GM18867 (cell line): ENCODE results near the gene SFSWAP.
"Not testable (repeated sequence)": the region's sequence is repeated elsewhere in the genome, so short reads cannot be mapped to it uniquely, and the experiment has no call there.

ENCODE experiments used
- ATAC-seq: cut with Tn5 transposase; IDR thresholded peaks from one replicate; pipeline ENCODE4 v1.9.1; 2021; ENCODE audit warnings: mild to moderate bottlenecking, moderate library complexity; ENCODE audit not compliant: unreplicated experiment

SFSWAP gene

GRCh38 chr12:131735153-131735456 is 24.2 kb downstream of the SFSWAP start:
- no peak for ATAC-seq

DNA sequence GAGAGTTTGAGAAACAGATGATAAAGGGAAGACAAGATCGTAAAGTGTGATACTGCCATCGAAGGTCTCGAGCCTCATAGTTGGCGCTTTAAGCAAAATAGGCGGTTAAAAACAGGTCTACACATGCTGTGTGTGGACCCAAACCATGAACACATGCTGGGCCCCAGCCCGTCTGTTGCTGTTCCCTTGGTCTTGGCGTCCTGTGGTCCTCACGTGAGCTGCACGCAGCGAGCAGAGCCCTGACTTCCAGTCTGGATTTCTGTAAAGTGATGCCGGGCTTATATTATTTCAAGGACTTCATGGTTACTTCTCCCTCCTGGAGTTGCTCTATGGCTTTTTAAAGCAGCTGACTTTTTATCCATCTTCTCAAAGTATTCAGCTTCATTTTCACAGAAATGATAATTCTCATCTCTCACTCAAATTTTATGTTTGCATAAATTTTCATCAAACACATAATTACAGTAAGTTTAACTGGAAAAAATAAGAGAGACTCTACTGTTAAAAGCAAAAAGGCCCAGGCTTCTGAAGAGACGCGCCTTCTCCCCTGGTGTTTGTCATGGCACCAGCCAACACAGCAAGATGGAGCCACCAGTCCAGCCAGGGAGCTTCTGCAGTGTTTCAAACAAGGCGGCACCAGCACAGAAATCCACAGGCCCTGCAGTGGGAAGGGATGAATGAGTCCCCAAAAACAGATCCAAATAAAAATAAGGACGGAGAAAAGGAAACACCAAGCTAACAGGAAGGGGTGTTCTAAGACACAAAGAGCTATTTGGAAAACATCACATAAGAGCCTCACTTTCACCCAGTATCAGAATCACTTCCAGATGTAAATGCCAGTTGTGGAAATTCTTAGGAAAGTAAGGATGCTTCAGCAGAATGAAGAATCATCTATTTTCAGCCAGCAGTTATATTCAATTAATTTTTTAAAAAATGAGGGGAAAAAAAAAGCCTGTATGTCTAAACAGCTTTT is 24.9 kb downstream of the SFSWAP start:
- ATAC-seq, result no peak

DNA sequence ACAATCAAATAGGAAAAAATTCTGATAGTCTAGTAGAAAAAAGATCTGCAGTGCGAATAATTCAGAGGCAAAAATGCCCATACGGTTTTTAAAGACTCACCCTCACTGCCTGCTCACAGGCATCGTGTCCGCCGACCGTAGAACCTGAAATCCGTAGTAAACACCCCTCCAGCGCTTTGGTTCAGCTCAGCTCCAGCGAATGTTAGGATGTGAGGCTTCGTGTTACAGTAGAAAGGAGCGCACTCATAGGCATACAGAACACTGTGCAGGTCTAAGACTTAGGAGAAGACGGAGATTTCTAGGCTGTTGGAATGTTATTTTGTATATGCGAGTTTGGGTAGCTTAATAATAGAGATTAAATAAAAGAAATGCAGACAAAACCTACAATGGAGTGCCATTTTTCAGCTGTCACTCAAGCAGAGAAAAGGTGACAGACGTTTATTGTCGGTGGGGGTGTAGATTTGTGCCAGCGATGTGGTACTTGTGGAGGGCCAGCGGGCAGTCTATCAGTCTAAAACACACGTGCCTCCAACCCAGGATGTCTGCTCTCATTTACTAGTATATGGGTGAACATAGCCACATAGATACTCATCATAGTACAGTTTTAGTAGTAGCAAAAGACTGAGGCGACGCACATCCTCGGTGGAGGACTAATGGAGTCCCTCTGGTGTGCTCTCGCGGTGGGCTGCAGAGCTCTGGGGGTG is 25.7 kb downstream of the SFSWAP start:
- no peak for ATAC-seq

GRCh38 chr12:131737150-131737827 is 26.4 kb downstream of the SFSWAP start:
- ATAC-seq, result no peak

GRCh38 chr12:131738196-131738595 is 27.3 kb downstream of the SFSWAP start:
- no peak for ATAC-seq

GRCh38 chr12:131740626-131741025 is 29.7 kb downstream of the SFSWAP start:
- ATAC-seq, result no peak

DNA sequence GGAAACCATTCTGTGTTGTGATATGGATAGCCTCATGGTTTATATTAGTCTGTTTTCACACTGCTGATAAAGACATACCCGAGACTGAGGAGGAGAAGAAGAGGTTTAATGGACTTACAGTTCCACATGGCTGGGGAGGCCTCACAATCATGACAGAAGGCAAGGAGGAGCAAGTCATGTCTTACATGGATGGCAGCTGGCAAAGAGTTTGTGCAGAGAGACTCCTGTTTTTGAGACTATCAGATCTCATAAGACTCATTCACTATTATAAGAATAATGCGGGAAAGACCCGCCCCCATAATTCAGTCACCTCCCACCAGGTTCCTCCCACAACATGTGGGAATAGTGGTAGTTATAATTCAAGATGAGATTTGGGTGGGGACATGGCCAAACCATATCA is 31.9 kb downstream of the SFSWAP start:
- ATAC-seq, result not testable (repeated sequence)

- ATAC-seq, result not testable (repeated sequence)
These were observed 32.5 kb downstream of the SFSWAP start for GRCh38 chr12:131743410-131743809.

- not testable (repeated sequence) for ATAC-seq
These were observed 33.0 kb downstream of the SFSWAP start for GRCh38 chr12:131743880-131744279.

DNA sequence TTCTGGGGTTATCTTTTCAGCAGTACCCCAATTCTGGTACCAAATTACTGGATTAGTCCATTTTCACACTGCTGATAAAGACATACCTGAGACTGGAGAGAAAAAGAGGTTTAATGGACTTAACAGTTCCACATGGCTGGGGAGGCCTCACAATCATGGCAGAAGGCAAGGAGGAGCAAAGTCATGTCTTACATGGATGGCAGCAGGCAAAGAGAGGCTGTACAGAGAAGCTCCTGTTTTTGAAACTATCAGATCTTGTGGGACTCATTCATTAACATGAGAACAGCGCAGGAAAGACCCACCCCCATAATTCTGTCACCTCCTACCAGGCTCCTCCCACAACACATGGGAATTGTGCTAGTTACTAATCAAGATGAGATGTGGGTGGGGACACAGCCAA is 33.8 kb downstream of the SFSWAP start:
- ATAC-seq, result not testable (repeated sequence)

- ATAC-seq, result no peak
These were observed 34.8 kb downstream of the SFSWAP start for GRCh38 chr12:131745706-131746105.

- no peak for ATAC-seq
These were observed 36.6 kb downstream of the SFSWAP start for GRCh38 chr12:131747276-131748177.

DNA sequence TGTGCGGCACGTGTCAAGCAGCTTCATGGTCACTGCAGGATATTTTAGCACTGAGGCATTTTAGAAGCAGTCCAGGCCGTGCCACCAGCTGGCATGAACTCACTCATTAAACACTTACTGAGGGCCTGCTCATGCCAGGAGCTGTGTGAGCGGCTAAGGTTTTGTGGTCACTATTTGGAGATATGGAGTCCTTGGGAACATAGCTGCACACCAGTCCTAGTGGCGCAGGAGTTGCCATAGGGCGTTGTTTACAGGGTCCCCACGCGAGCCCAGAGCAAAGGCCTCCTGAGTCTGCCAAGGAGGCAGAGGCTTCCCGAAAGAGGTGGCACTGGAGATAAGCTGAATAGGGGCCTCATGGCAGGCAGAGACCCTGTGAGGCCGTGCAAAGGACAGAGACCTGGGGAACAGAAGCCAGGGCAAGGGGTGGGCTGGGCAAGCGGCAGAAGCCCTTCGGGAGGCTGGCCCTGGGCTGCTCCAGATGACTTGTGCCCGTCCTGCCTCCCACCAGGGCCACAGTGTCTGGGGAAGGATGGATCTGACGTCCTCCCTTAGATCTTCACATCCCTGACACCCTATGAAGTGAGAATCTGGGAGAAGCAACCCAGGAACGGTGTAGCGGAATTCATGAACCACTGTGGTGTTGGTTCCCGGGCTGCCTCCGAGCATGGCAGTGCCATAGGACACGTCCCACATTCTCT is 38.9 kb downstream of the SFSWAP start:
- ATAC-seq, result no peak

DNA sequence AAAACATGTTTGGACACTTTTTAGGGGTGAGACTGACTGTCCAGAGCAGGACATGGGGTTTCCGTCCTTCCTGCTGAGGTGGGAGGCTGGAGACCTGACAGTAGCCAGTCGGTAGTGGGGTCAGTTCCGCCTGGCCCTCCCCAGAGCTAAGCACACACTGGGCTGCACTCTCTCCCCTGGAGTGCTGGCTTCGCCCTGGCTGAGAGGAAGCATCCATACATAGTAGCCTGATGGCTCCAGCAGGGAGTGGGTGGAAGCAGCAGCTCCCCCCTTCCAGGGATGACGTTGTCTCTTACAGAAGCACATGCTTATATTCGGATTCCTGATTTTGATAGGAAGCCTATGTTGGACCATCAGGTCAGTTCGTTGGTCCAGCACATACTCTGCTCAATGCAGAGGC is 40.4 kb downstream of the SFSWAP start:
- no peak for ATAC-seq

DNA sequence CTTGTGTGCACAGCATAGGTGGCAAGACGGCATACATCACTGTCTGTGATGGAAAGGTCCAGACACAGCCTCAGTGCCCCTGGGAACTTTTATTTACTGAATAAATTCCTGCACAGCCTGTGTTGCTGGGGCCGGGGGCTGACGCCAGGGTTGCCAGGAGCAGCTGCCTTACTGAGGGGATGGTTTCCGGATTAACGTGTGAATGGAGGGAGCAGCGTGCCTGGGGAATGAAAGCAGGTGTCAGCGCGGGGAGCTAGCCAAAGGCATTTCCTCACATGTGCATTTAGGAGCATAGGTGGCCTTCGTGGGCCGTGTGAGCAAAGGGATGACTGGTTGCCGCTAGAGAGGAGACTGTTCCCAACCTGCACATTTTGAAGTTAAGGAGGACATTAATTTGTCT is 41.6 kb downstream of the SFSWAP start:
- ATAC-seq, result no peak

DNA sequence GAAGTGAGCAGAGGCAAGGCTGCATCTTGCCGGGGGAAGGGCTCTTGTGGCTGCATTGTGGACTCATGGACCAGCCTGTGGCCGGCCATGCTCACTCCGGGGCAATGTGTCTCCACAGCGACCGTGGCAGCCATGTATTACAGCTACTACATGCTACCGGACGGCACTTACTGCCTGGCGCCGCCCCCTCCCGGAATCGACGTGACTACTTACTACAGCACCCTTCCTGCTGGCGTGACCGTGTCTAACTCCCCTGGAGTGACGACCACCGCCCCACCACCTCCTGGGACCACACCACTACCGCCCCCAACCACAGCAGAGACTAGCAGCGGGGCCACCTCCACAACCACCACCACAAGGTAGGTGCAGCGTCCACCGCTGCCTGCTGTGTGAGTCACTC is 42.1 kb downstream of the SFSWAP start:
- no peak for ATAC-seq

- ATAC-seq, result no peak
These were observed 42.9 kb downstream of the SFSWAP start for GRCh38 chr12:131753757-131754156.

- ATAC-seq, result no peak
These were observed 43.3 kb downstream of the SFSWAP start for GRCh38 chr12:131754184-131754583.

DNA sequence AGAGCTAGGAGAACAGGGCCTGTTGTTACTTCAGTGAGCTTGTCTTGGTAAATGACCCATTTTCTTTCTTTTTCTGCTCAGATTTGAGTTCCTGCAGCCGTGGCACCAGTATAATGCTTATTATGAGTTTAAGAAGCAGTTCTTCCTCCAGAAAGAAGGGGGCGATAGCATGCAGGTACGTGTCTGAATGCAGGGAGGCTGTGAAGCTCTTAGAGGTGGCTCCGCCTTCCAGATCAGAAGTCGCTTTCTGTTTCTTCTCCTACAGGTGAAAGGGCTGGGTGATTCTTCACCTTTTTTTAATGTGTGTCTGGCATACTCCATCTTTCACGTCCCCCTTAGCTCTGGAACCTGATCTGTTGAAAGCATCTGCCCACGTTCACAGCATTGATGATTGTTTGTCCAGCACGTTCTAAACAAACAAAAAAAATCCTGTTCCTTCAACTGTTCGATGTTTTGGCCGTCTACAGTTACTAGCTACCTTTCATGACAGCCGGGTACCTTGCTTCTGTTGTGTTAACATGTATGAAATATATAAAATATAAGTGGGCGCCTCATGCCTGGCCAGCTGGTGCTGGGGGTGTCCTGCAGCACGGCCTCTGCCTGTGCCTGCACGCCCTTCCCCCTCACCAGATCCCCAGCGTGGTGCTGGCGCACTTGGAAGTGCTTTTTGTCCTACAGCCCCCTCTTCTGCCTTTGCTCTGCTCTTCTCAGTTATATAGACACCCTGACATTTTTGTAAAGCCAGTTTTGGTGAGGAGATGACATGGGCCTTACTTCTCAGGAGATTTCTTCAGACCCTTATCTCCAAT is 44.6 kb downstream of the SFSWAP start:
- ATAC-seq, result no peak
